Astrocyte (in vitro differentiated cells and primary cell): ENCODE measurements around the gene PRKX. TPM values are rescaled to one million over a fixed set of nuclear protein-coding genes. Genes with fewer than 3 reads are reported as not detected.

Experiments used
- DNase-seq: peaks from one replicate; pipeline ENCODE4 v3.0.0-alpha.2; 2010; ENCODE audit warnings: low read depth
- FAIRE-seq: peaks from 2 replicates; lab custom pipeline; 2011; peaks lifted over from hg19 to GRCh38; lab: Jason Lieb, UNC
- H2AFZ ChIP-seq: 2 replicates; pipeline ENCODE4 v1.6.0; 2012; ENCODE audit warnings: low read depth, low read length, inconsistent platforms
- H3K27ac ChIP-seq: 2 replicates; pipeline ENCODE4 v1.5.1; 2011; ENCODE audit warnings: low read depth, low read length, inconsistent platforms
- H3K27me3 ChIP-seq: 2 replicates; pipeline ENCODE4 v1.6.0; 2011; ENCODE audit warnings: low read length, inconsistent platforms; ENCODE audit not compliant: insufficient read depth
- H3K36me3 ChIP-seq: 2 replicates; pipeline ENCODE4 v1.5.1; 2011; ENCODE audit warnings: low read length, inconsistent platforms; ENCODE audit not compliant: insufficient read depth
- H3K4me1 ChIP-seq: 2 replicates; pipeline ENCODE4 v1.5.1; 2011; ENCODE audit warnings: low read length, inconsistent platforms; ENCODE audit not compliant: insufficient read depth
- H3K4me2 ChIP-seq: 2 replicates; pipeline ENCODE4 v1.6.0; 2012; ENCODE audit warnings: low read length, inconsistent platforms
- H3K4me3 ChIP-seq: 2 replicates; pipeline ENCODE4 v1.5.1; 2011; ENCODE audit warnings: low read depth, mild to moderate bottlenecking, low read length, inconsistent platforms; ENCODE audit not compliant: insufficient read depth
- H3K79me2 ChIP-seq: 2 replicates; pipeline ENCODE4 v1.6.0; 2012; ENCODE audit warnings: mild to moderate bottlenecking, low read length, inconsistent platforms; ENCODE audit not compliant: insufficient read depth
- H3K9ac ChIP-seq: 2 replicates; pipeline ENCODE4 v1.6.0; 2012; ENCODE audit warnings: mild to moderate bottlenecking, low read length, inconsistent platforms
- H3K9me3 ChIP-seq: 2 replicates; pipeline ENCODE4 v1.5.1; 2012; ENCODE audit warnings: low read depth, mild to moderate bottlenecking, low read length, inconsistent platforms; ENCODE audit not compliant: insufficient read depth
- H4K20me1 ChIP-seq: 2 replicates; pipeline ENCODE4 v1.6.0; 2012; ENCODE audit warnings: low read length, inconsistent platforms; ENCODE audit not compliant: insufficient read depth
- H3K27ac Mint-ChIP-seq: one replicate; pipeline ENCODE4 v1.8.0; 2021; ENCODE audit warnings: mild to moderate bottlenecking, mixed read lengths; ENCODE audit not compliant: unreplicated experiment
- H3K27me3 Mint-ChIP-seq: one replicate; pipeline ENCODE4 v1.8.0; 2021; ENCODE audit warnings: low read depth, mixed read lengths; ENCODE audit not compliant: unreplicated experiment
- H3K36me3 Mint-ChIP-seq: one replicate; pipeline ENCODE4 v1.8.0; 2021; ENCODE audit warnings: low read depth, mixed read lengths; ENCODE audit not compliant: unreplicated experiment
- H3K4me1 Mint-ChIP-seq: one replicate; pipeline ENCODE4 v1.8.0; 2021; ENCODE audit warnings: low read depth, mixed read lengths; ENCODE audit not compliant: unreplicated experiment
- H3K4me3 Mint-ChIP-seq: one replicate; pipeline ENCODE4 v1.8.0; 2021; ENCODE audit warnings: mild to moderate bottlenecking, moderate library complexity, mixed read lengths; ENCODE audit not compliant: unreplicated experiment
- H3K9me3 Mint-ChIP-seq: one replicate; pipeline ENCODE4 v1.8.0; 2021; ENCODE audit warnings: mild to moderate bottlenecking, mixed read lengths; ENCODE audit not compliant: unreplicated experiment
- CTCF ChIP-seq: IDR thresholded peaks from 2 replicates; pipeline ENCODE4 v1.5.1; 2011; ENCODE audit warnings: low read depth, mild to moderate bottlenecking, inconsistent platforms, low read length, moderate library complexity; ENCODE audit not compliant: insufficient read depth
- EZH2 ChIP-seq: IDR thresholded peaks from 2 replicates; pipeline ENCODE4 v1.6.1; 2012; ENCODE audit warnings: mild to moderate bottlenecking, low read length, inconsistent platforms; ENCODE audit not compliant: insufficient read depth
- total RNA-seq: library from RNA; stranded (reverse); gene quantifications from 2 replicates; pipeline ENCODE4 v1.2.1, GENCODE V29; 2021

Gene PRKX
- total RNA-seq, 1 donor from 2014 or later, result 27.3 TPM

- H3K4me2 ChIP-seq, result no peak overlapping the region
- Mint-ChIP-seq H3K4me3 (no peak overlapping the region), H3K36me3 (no peaks in the 10 kb centered on the region), H3K27me3 (no peaks in the 10 kb centered on the region), H3K9me3 (no peaks in the 10 kb centered on the region), H3K4me1 (no peaks in the 10 kb centered on the region), H3K27ac (no peak overlapping the region)
- DNase-seq (peak; percentile 88), FAIRE-seq (peak; percentile 45)
- TF ChIP-seq EZH2, result no peak
- H3K4me1 ChIP-seq, result no peaks in the 10 kb centered on the region
- no peaks in the 10 kb centered on the region for H3K27me3 ChIP-seq
- no peak overlapping the region for H2AFZ ChIP-seq
- H3K27ac ChIP-seq, result peak overlapping the region; percentile 12
- H3K36me3 ChIP-seq, result no peaks in the 10 kb centered on the region
- no peak overlapping the region for H3K4me3 ChIP-seq
- no peaks in the 10 kb centered on the region for H4K20me1 ChIP-seq
- no peaks in the 10 kb centered on the region for H3K9me3 ChIP-seq
- no peaks in the 10 kb centered on the region for H3K79me2 ChIP-seq
- H3K9ac ChIP-seq, result no peak overlapping the region
Observed at GRCh38 chrX:3609810-3610209, 103.6 kb downstream of the PRKX start.

- TF ChIP-seq CTCF, result no peak
- no peak for TF ChIP-seq EZH2
- H3K27ac Mint-ChIP-seq, result no peak overlapping the region
- no peaks in the 10 kb centered on the region for H3K36me3 Mint-ChIP-seq
- no peak overlapping the region for H3K4me2 ChIP-seq
- no peak for FAIRE-seq
- H3K4me1 ChIP-seq, result no peaks in the 10 kb centered on the region
- no peaks in the 10 kb centered on the region for H3K79me2 ChIP-seq
- no peak overlapping the region for H3K27ac ChIP-seq
- H3K36me3 ChIP-seq, result no peaks in the 10 kb centered on the region
- no peaks in the 10 kb centered on the region for H3K9me3 Mint-ChIP-seq
- no peaks in the 10 kb centered on the region for H3K27me3 Mint-ChIP-seq
- no peaks in the 10 kb centered on the region for H3K27me3 ChIP-seq
- H2AFZ ChIP-seq, result no peak overlapping the region
- no peak for DNase-seq
- H4K20me1 ChIP-seq, result no peaks in the 10 kb centered on the region
- H3K4me3 Mint-ChIP-seq, result no peak overlapping the region
- no peaks in the 10 kb centered on the region for H3K4me1 Mint-ChIP-seq
- H3K9me3 ChIP-seq, result no peaks in the 10 kb centered on the region
- H3K4me3 ChIP-seq, result no peak overlapping the region
- H3K9ac ChIP-seq, result no peak overlapping the region
Observed at GRCh38 chrX:3603026-3603661, 110.3 kb downstream of the PRKX start.

GRCh38 chrX:3599802-3600430 lies 113.5 kb downstream of the PRKX start:
- H3K27ac Mint-ChIP-seq, result no peak overlapping the region
- H2AFZ ChIP-seq, result no peak overlapping the region

More at GRCh38 chrX:3599802-3600430, 113.5 kb downstream of the PRKX start:
- FAIRE-seq (peak; percentile 82), DNase-seq (peak; percentile 5)
- Histone ChIP-seq H3K79me2 (no peaks in the 10 kb centered on the region), H3K9ac (no peak overlapping the region), H4K20me1 (no peaks in the 10 kb centered on the region), H3K27ac (no peak overlapping the region), H3K4me2 (peak overlapping the region; percentile 39), H3K9me3 (no peaks in the 10 kb centered on the region), H3K36me3 (no peaks in the 10 kb centered on the region), H3K4me3 (no peak overlapping the region), H3K4me1 (no peaks in the 10 kb centered on the region), H3K27me3 (no peaks in the 10 kb centered on the region)
- Mint-ChIP-seq H3K4me3 (no peak overlapping the region), H3K27me3 (no peaks in the 10 kb centered on the region), H3K9me3 (no peaks in the 10 kb centered on the region), H3K36me3 (peaks cover 2% of the 10 kb centered on the region), H3K4me1 (no peaks in the 10 kb centered on the region)
- TF ChIP-seq EZH2 (no peak), CTCF (no peak)
